WTC11 (cell line): ENCODE data around the gene FRG2B.

Experiments used
- CREM ChIP-seq: sonication (generic); formaldehyde crosslinking; IDR thresholded peaks from 2 replicates; pipeline ENCODE4 v1.8.1; 2022; ENCODE audit warnings: mild to moderate bottlenecking, missing genetic modification reagents, moderate library complexity
- E2F4 ChIP-seq: sonication (generic); formaldehyde crosslinking; IDR thresholded peaks from 2 replicates; pipeline ENCODE4 v1.8.1; 2022; ENCODE audit warnings: low read depth, mild to moderate bottlenecking, moderate library complexity, missing genetic modification reagents, borderline replicate concordance
- ELF4 ChIP-seq: sonication (generic); formaldehyde crosslinking; IDR thresholded peaks from 2 replicates; pipeline ENCODE4 v1.8.1; 2022; ENCODE audit warnings: low read depth, mild to moderate bottlenecking, moderate library complexity, missing genetic modification reagents
- ETV6 ChIP-seq: sonication (generic); formaldehyde crosslinking; IDR thresholded peaks from 2 replicates; pipeline ENCODE4 v1.8.1; 2022; ENCODE audit warnings: mild to moderate bottlenecking, missing genetic modification reagents
- NFYB ChIP-seq: sonication (generic); formaldehyde crosslinking; conservative IDR thresholded peaks from 2 replicates; pipeline ENCODE4 v1.8.0; 2022; ENCODE audit warnings: low read depth, missing genetic modification reagents
- SMAD3 ChIP-seq: sonication (generic); formaldehyde crosslinking; IDR thresholded peaks from 2 replicates; pipeline ENCODE4 v1.8.0; 2022; ENCODE audit warnings: missing genetic modification reagents, mild to moderate bottlenecking, borderline replicate concordance
- SP1 ChIP-seq: sonication (generic); formaldehyde crosslinking; conservative IDR thresholded peaks from 2 replicates; pipeline ENCODE4 v1.8.1; 2022; ENCODE audit warnings: missing genetic modification reagents
- ZBTB43 ChIP-seq: sonication (generic); formaldehyde crosslinking; IDR thresholded peaks from 2 replicates; pipeline ENCODE4 v1.8.1; 2023; ENCODE audit warnings: mild to moderate bottlenecking, missing genetic modification reagents
- ZNF232 ChIP-seq: sonication (generic); formaldehyde crosslinking; IDR thresholded peaks from 2 replicates; pipeline ENCODE4 v1.8.0; 2022; ENCODE audit warnings: mild to moderate bottlenecking, missing genetic modification reagents
- ZNF416 ChIP-seq: fragments of 250-450 bp; sonication (Bioruptor Pico); IDR thresholded peaks from 2 replicates; pipeline ENCODE4 v1.9.0; 2021; ENCODE audit warnings: mild to moderate bottlenecking, inconsistent platforms
- TF ChIP-seq, protein P1 (sequence below): fragments of 200-600 bp; IDR thresholded peaks from 2 replicates; pipeline ENCODE4 v1.8.0; 2022; ENCODE audit warnings: antibody characterized with exemption
- TF ChIP-seq, protein P2 (sequence below): sonication (generic); formaldehyde crosslinking; IDR thresholded peaks from 2 replicates; pipeline ENCODE4 v1.8.1; 2022; ENCODE audit warnings: low read depth, missing genetic modification reagents, borderline replicate concordance
- TF ChIP-seq, protein P3 (sequence below): sonication (generic); formaldehyde crosslinking; IDR thresholded peaks from 2 replicates; pipeline ENCODE4 v1.8.1; 2023; ENCODE audit warnings: mild to moderate bottlenecking, missing genetic modification reagents, moderate library complexity

- TF ChIP-seq, protein P1, sequence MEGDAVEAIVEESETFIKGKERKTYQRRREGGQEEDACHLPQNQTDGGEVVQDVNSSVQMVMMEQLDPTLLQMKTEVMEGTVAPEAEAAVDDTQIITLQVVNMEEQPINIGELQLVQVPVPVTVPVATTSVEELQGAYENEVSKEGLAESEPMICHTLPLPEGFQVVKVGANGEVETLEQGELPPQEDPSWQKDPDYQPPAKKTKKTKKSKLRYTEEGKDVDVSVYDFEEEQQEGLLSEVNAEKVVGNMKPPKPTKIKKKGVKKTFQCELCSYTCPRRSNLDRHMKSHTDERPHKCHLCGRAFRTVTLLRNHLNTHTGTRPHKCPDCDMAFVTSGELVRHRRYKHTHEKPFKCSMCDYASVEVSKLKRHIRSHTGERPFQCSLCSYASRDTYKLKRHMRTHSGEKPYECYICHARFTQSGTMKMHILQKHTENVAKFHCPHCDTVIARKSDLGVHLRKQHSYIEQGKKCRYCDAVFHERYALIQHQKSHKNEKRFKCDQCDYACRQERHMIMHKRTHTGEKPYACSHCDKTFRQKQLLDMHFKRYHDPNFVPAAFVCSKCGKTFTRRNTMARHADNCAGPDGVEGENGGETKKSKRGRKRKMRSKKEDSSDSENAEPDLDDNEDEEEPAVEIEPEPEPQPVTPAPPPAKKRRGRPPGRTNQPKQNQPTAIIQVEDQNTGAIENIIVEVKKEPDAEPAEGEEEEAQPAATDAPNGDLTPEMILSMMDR, result no peak
- no peak for TF ChIP-seq ZBTB43 (CRISPR knock-in tag)
- no peak for TF ChIP-seq ETV6 (CRISPR knock-in tag)
- TF ChIP-seq SMAD3 (CRISPR knock-in tag), result no peak
- TF ChIP-seq, protein P2, sequence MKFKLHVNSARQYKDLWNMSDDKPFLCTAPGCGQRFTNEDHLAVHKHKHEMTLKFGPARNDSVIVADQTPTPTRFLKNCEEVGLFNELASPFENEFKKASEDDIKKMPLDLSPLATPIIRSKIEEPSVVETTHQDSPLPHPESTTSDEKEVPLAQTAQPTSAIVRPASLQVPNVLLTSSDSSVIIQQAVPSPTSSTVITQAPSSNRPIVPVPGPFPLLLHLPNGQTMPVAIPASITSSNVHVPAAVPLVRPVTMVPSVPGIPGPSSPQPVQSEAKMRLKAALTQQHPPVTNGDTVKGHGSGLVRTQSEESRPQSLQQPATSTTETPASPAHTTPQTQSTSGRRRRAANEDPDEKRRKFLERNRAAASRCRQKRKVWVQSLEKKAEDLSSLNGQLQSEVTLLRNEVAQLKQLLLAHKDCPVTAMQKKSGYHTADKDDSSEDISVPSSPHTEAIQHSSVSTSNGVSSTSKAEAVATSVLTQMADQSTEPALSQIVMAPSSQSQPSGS (CRISPR knock-in tag), result no peak
- TF ChIP-seq ZNF416 (CRISPR knock-in tag), result no peak
- TF ChIP-seq CREM (CRISPR knock-in tag), result no peak
- TF ChIP-seq E2F4 (CRISPR knock-in tag), result no peak
- TF ChIP-seq, protein P3, sequence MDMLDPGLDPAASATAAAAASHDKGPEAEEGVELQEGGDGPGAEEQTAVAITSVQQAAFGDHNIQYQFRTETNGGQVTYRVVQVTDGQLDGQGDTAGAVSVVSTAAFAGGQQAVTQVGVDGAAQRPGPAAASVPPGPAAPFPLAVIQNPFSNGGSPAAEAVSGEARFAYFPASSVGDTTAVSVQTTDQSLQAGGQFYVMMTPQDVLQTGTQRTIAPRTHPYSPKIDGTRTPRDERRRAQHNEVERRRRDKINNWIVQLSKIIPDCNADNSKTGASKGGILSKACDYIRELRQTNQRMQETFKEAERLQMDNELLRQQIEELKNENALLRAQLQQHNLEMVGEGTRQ, result no peak
- no peak for TF ChIP-seq ZNF232 (CRISPR knock-in tag)
- no peak for TF ChIP-seq ELF4 (CRISPR knock-in tag)
- TF ChIP-seq NFYB, result no peak
- no peak for TF ChIP-seq SP1 (CRISPR knock-in tag)
Observed at GRCh38 chr10:133608855-133609254, 17.7 kb downstream of the FRG2B start.
